ENCODE results near the gene BMERB1. TPM values are rescaled to one million over a fixed set of nuclear protein-coding genes. Genes with fewer than 3 reads are reported as not detected.
"Not testable (repeated sequence)": the region's sequence is repeated elsewhere in the genome, so short reads cannot be mapped to it uniquely, and the experiment has no call there.

The BMERB1 gene
- total RNA-seq, 1 experiment from 2014 or later = 13.6 TPM

DNA sequence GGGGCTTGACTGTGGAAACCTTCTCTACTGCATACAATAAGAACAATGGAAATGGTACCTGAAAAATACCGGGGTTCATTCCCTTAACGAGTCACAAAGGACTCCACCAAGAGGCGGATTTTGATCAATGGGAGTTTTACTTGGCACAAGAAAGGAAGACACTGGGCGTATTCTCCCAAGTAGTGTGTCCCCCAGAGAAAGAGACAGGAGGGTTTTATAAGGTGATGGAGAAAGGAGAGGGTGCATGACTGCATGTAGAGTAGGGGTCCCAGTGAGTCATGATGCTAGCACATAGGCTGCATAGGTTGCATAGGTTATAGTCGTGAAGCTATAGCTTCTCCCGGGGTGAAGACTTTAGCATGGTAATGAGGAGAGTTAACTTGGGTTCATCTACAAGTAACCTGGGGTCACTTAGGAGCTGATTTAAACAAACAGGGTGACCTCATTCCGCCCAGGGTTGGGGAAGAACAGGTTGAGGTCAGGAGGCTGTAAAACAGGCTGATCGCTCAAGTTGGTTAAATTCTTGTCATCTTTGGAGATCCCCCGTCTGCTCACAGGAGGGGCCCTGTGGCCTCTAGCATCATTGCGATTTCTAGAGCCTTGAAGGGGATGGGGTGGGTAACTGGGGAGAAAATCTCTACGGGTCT, 37.3 kb upstream of the BMERB1 start (continued):
- TF ChIP-seq, protein P1, sequence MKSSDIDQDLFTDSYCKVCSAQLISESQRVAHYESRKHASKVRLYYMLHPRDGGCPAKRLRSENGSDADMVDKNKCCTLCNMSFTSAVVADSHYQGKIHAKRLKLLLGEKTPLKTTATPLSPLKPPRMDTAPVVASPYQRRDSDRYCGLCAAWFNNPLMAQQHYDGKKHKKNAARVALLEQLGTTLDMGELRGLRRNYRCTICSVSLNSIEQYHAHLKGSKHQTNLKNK (CRISPR knock-in tag; IDR thresholded peaks at IDR 0.05) = no peak
- TF ChIP-seq SMAD3 (CRISPR knock-in tag; IDR thresholded peaks at IDR 0.05; ENCODE audit: borderline replicate concordance) = no peak
- TF ChIP-seq, protein P2, sequence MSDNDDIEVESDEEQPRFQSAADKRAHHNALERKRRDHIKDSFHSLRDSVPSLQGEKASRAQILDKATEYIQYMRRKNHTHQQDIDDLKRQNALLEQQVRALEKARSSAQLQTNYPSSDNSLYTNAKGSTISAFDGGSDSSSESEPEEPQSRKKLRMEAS (CRISPR knock-in tag; IDR thresholded peaks at IDR 0.05) = no peak
- TF ChIP-seq SP1 (CRISPR knock-in tag; conservative IDR thresholded peaks at IDR 0.05) = no peak
- TF ChIP-seq TEAD4 (CRISPR knock-in tag; IDR thresholded peaks at IDR 0.05) = no peak
- TF ChIP-seq FOXJ3 (CRISPR knock-in tag; IDR thresholded peaks at IDR 0.05; ENCODE audit: borderline replicate concordance) = no peak
- TF ChIP-seq ELF4 (CRISPR knock-in tag; IDR thresholded peaks at IDR 0.05; ENCODE audit: low read depth) = no peak
- TF ChIP-seq, protein P3, sequence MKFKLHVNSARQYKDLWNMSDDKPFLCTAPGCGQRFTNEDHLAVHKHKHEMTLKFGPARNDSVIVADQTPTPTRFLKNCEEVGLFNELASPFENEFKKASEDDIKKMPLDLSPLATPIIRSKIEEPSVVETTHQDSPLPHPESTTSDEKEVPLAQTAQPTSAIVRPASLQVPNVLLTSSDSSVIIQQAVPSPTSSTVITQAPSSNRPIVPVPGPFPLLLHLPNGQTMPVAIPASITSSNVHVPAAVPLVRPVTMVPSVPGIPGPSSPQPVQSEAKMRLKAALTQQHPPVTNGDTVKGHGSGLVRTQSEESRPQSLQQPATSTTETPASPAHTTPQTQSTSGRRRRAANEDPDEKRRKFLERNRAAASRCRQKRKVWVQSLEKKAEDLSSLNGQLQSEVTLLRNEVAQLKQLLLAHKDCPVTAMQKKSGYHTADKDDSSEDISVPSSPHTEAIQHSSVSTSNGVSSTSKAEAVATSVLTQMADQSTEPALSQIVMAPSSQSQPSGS (CRISPR knock-in tag; IDR thresholded peaks at IDR 0.05; ENCODE audit: borderline replicate concordance, low read depth) = no peak
- no peak for TF ChIP-seq GRHL2 (CRISPR knock-in tag; IDR thresholded peaks at IDR 0.05; ENCODE audit: insufficient replicate concordance, severe bottlenecking)

DNA sequence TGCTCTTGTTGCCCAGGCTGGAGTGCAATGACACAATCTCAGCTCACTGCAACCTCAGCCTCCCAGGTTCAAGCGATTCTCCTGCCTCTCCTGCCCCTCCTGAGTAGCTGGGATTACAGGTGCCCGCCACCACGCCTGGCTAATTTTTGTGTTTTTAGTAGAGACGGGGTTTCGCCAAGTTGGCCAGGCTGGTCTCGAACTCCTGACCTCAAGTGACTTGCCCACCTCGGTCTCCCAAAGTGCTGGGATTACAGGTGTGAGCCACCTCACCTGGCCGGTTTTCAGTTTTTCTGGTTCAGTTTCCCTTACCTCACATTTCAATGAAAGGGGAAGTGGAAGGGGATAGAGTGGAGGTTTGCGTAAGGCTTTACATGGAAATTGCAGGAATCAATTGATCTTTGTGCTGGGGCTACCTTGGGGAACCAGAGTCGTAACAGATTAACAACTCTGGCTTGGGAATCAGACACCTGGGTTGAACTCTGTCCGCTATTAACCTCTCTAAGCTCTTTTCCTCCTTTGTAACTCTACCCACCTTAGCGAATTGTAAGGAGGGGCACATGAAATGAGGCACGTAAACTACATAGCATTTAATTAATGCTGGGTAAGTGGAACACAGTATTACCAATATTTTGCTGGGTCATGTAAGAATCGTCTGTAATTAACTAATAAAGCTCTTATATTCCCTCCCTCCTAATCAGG, 35.6 kb upstream of the BMERB1 start:
- Mint-ChIP-seq H3K4me1 (peaks cover 38% of the 10 kb centered on the region), H3K27me3 (ENCODE audit: low read depth) (peaks cover 4% of the 10 kb centered on the region), H3K27ac (peak overlapping the region; percentile 45), H3K9me3 (no peaks in the 10 kb centered on the region), H3K4me3 (no peak overlapping the region), H3K36me3 (no peaks in the 10 kb centered on the region)
- POLR2A ChIA-PET = no interaction called here
- TF ChIP-seq SMAD3 (CRISPR knock-in tag; IDR thresholded peaks at IDR 0.05; ENCODE audit: borderline replicate concordance) (no peak), GABPB1 (CRISPR knock-in tag; IDR thresholded peaks at IDR 0.05) (peak; percentile 71)
- TF ChIP-seq, protein P4, sequence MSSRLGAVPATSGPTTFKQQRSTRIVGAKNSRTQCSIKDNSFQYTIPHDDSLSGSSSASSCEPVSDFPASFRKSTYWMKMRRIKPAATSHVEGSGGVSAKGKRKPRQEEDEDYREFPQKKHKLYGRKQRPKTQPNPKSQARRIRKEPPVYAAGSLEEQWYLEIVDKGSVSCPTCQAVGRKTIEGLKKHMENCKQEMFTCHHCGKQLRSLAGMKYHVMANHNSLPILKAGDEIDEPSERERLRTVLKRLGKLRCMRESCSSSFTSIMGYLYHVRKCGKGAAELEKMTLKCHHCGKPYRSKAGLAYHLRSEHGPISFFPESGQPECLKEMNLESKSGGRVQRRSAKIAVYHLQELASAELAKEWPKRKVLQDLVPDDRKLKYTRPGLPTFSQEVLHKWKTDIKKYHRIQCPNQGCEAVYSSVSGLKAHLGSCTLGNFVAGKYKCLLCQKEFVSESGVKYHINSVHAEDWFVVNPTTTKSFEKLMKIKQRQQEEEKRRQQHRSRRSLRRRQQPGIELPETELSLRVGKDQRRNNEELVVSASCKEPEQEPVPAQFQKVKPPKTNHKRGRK (CRISPR knock-in tag; IDR thresholded peaks at IDR 0.05; ENCODE audit: borderline replicate concordance) = no peak
- ATAC-seq (no peak), DNase-seq (ENCODE audit: low spot score) (no peak)
- CTCF ChIA-PET = no interaction called here

DNA sequence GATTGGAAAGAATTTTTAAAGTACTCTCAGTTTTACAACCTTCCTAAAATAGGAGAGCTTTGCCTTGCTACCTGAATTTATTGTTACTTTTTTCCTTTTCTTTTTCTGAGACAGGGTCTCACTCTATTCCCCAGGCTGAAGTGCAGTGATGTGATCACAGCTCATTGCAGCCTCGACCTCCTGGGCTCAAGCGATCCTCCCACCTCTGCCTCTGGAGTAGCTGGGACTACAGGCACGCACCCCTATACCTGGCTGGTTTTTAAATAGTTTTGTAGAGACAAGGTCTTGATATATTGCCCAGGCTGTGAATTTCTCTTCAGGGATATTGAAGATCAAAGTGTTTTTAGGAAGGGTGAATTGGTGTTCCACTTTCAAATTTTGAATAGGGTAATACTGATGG, 35.1 kb upstream of the BMERB1 start:
- Mint-ChIP-seq H3K36me3 (no peaks in the 10 kb centered on the region), H3K27ac (no peak overlapping the region; the same call in 1 of the 2 replicates), H3K4me1 (peaks cover 41% of the 10 kb centered on the region), H3K4me3 (no peak overlapping the region), H3K9me3 (no peaks in the 10 kb centered on the region), H3K27me3 (ENCODE audit: low read depth) (peaks cover 4% of the 10 kb centered on the region)
- TF ChIP-seq, protein P5, sequence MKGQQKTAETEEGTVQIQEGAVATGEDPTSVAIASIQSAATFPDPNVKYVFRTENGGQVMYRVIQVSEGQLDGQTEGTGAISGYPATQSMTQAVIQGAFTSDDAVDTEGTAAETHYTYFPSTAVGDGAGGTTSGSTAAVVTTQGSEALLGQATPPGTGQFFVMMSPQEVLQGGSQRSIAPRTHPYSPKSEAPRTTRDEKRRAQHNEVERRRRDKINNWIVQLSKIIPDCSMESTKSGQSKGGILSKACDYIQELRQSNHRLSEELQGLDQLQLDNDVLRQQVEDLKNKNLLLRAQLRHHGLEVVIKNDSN (CRISPR knock-in tag; IDR thresholded peaks at IDR 0.05) = no peak
- TF ChIP-seq FOXJ3 (CRISPR knock-in tag; IDR thresholded peaks at IDR 0.05; ENCODE audit: borderline replicate concordance) (no peak), OVOL2 (CRISPR knock-in tag; IDR thresholded peaks at IDR 0.05; ENCODE audit: borderline replicate concordance) (no peak)
- ATAC-seq = no peak
- DNase-seq (ENCODE audit: low spot score) = no peak
- ChIA-PET POLR2A (no interaction called here), CTCF (no interaction called here)

DNA sequence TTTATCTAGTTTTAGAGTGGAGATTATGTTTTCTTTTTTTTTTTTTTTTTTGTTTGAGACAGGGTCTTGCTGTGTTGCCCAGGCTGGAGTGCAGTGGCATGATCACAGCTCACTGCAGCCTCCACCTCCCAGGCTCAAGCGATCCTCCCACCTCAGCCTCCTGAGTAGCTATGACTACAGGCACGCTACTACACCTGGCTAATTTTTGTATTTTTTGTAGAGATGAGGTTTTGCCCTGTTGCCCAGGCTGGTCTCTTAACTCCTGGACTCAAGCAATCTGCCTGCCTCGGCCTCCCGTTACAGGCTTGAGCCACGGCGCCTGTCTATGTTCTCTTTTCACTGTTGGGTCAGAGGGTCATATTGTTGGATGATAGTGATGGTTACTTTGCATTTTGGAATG, 34.1 kb upstream of the BMERB1 start:
- H3K27me3 Mint-ChIP-seq (ENCODE audit: low read depth); POLR2A ChIA-PET; H3K27ac Mint-ChIP-seq; H3K36me3 Mint-ChIP-seq; H3K9me3 Mint-ChIP-seq; ATAC-seq; H3K4me3 Mint-ChIP-seq; DNase-seq (ENCODE audit: low spot score): not testable (repeated sequence)
- H3K4me1 Mint-ChIP-seq = peaks cover 46% of the 10 kb centered on the region
- CTCF ChIA-PET = interaction anchor here (0.7 kb wide), 1 partner anchor 21 kb away, joined by 4 read pairs; no protein-coding TSS in a partner anchor
- TF ChIP-seq ZNF121 (CRISPR knock-in tag; IDR thresholded peaks at IDR 0.05) = peak; percentile 90
